DMS153 treated with DMSO at 0.1 percent for 48 hours (cell line): ENCODE results near the gene PDSS1.

Experiments used
- DNase-seq: peaks from one replicate; lab custom pipeline; 2025; ENCODE audit not compliant: unreplicated experiment; lab: John Stamatoyannopoulos, UW

PDSS1 gene

GRCh38 chr10:26698909-26699308, 1.4 kb downstream of the PDSS1 start:
- no peak for DNase-seq

- no peak for DNase-seq
These were observed 2.1 kb downstream of the PDSS1 start for GRCh38 chr10:26699631-26700030.

GRCh38 chr10:26700884-26701630, 3.6 kb downstream of the PDSS1 start:
- DNase-seq, result no peak

- no peak for DNase-seq
These were observed 5.6 kb downstream of the PDSS1 start for GRCh38 chr10:26703096-26703495.

GRCh38 chr10:26703974-26704373, 6.5 kb downstream of the PDSS1 start:
- no peak for DNase-seq

GRCh38 chr10:26706206-26706605, 8.7 kb downstream of the PDSS1 start:
- no peak for DNase-seq

GRCh38 chr10:26706936-26707335, 9.4 kb downstream of the PDSS1 start:
- no peak for DNase-seq

GRCh38 chr10:26711324-26711723, 13.8 kb downstream of the PDSS1 start:
- no peak for DNase-seq

GRCh38 chr10:26714415-26715136, 17.1 kb downstream of the PDSS1 start:
- DNase-seq, result no peak

- no peak for DNase-seq
These were observed 17.6 kb downstream of the PDSS1 start for GRCh38 chr10:26715137-26715487.

GRCh38 chr10:26717476-26717875, 20.0 kb downstream of the PDSS1 start:
- no peak for DNase-seq

- no peak for DNase-seq
These were observed 24.1 kb downstream of the PDSS1 start for GRCh38 chr10:26721561-26721960.

- no peak for DNase-seq
These were observed 25.5 kb downstream of the PDSS1 start for GRCh38 chr10:26723016-26723415.

GRCh38 chr10:26725837-26726727, 28.6 kb downstream of the PDSS1 start:
- no peak for DNase-seq

GRCh38 chr10:26727005-26727404, 29.5 kb downstream of the PDSS1 start:
- DNase-seq, result no peak

GRCh38 chr10:26728957-26729356, 31.5 kb downstream of the PDSS1 start:
- DNase-seq, result no peak

- DNase-seq, result no peak
These were observed 31.9 kb downstream of the PDSS1 start for GRCh38 chr10:26729395-26729794.

- no peak for DNase-seq
These were observed 33.1 kb downstream of the PDSS1 start for GRCh38 chr10:26730552-26730951.

GRCh38 chr10:26733750-26734568, 36.5 kb downstream of the PDSS1 start:
- no peak for DNase-seq

GRCh38 chr10:26735435-26735834, 37.9 kb downstream of the PDSS1 start:
- DNase-seq, result no peak

- no peak for DNase-seq
These were observed 40.2 kb downstream of the PDSS1 start for GRCh38 chr10:26737730-26738129.
